ENCODE data around the gene ARHGEF1. TPM values are rescaled to one million over a fixed set of nuclear protein-coding genes. Genes with fewer than 3 reads are reported as not detected.
A peak's percentile ranks its signal among the peaks of the same experiment; 100 is the strongest.
"Not testable (repeated sequence)": the region's sequence is repeated elsewhere in the genome, so short reads cannot be mapped to it uniquely, and the experiment has no call there.

The ARHGEF1 gene
- total RNA-seq, 1 donor from 2014 or later, result 37.9 TPM

- intact Hi-C loops (cut with DNase I), result no loop called here
- no peak for DNase-seq (ENCODE audit: low spot score)
These were observed 54.8 kb downstream of the ARHGEF1 start for GRCh38 chr19:41937525-41938468.

- DNase-seq (ENCODE audit: low spot score); intact Hi-C loops (cut with DNase I): not testable (repeated sequence)
These were observed 56.2 kb downstream of the ARHGEF1 start for GRCh38 chr19:41939209-41939608.

- intact Hi-C loops (cut with DNase I), result no loop called here
- no peak for DNase-seq (ENCODE audit: low spot score)
These were observed 57.1 kb downstream of the ARHGEF1 start for GRCh38 chr19:41939861-41940730.

GRCh38 chr19:41940731-41941409 lies 57.9 kb downstream of the ARHGEF1 start:
- intact Hi-C loops (cut with DNase I), result no loop called here
- no peak for DNase-seq (ENCODE audit: low spot score)

- intact Hi-C loops (cut with DNase I), result no loop called here
- no peak for DNase-seq (ENCODE audit: low spot score)
These were observed 58.6 kb downstream of the ARHGEF1 start for GRCh38 chr19:41941410-41942202.

- no peak for DNase-seq (ENCODE audit: low spot score)
- intact Hi-C loops (cut with DNase I), result no loop called here
These were observed 61.4 kb downstream of the ARHGEF1 start for GRCh38 chr19:41944336-41944735.

- intact Hi-C loops (cut with DNase I), result no loop called here
- no peak for DNase-seq (ENCODE audit: low spot score)
These were observed 62.3 kb downstream of the ARHGEF1 start for GRCh38 chr19:41945135-41945766.

GRCh38 chr19:41947091-41947490 lies 64.1 kb downstream of the ARHGEF1 start:
- intact Hi-C loops (cut with DNase I), result no loop called here
- DNase-seq (ENCODE audit: low spot score), result no peak

GRCh38 chr19:41951686-41952172 lies 68.7 kb downstream of the ARHGEF1 start:
- intact Hi-C loops (cut with DNase I), result no loop called here
- peak; percentile 93 for DNase-seq (ENCODE audit: low spot score)

GRCh38 chr19:41955521-41955920 lies 72.5 kb downstream of the ARHGEF1 start:
- intact Hi-C loops (cut with DNase I), result loop anchor here (5.0 kb wide), 2 partner anchors 73 to 98 kb away; partner anchors contain the start of gene ARHGEF1
- no peak for DNase-seq (ENCODE audit: low spot score)

- intact Hi-C loops (cut with DNase I), result loop anchor here (5.0 kb wide), 2 partner anchors 74 to 99 kb away; partner anchors contain the start of gene ARHGEF1
These were observed 73.6 kb downstream of the ARHGEF1 start for GRCh38 chr19:41956621-41957020.

More at GRCh38 chr19:41956621-41957020, 73.6 kb downstream of the ARHGEF1 start:
- no peak for DNase-seq (ENCODE audit: low spot score)

Small RNA genes lying within 50 kb of the gene (microRNA-seq; reads per million reads assigned to microRNA genes)
- gene MIR6797, result not detected

Other genes starting within 250 kb of the ARHGEF1 start
- not detected for gene CEACAM7, start 194.9 kb upstream of the ARHGEF1 start, total RNA-seq
- gene CEACAM5, start 174.6 kb upstream of the ARHGEF1 start, total RNA-seq, result 0.19 TPM
- gene CEACAM6, start 127.7 kb upstream of the ARHGEF1 start, total RNA-seq, result 0.16 TPM
- gene CEACAM3, start 86.6 kb upstream of the ARHGEF1 start, total RNA-seq, result 0.97 TPM
- gene LYPD4, start 38.5 kb upstream of the ARHGEF1 start, total RNA-seq, result not detected
- gene DMRTC2, start 38.1 kb upstream of the ARHGEF1 start, total RNA-seq, result not detected
- gene RPS19, start 22.9 kb upstream of the ARHGEF1 start, total RNA-seq, result 548 TPM
- gene CD79A, start 5.9 kb upstream of the ARHGEF1 start, total RNA-seq, result not detected
- gene ERFL, start 45.3 kb downstream of the ARHGEF1 start, total RNA-seq, result not detected
- gene RABAC1, start 76.1 kb downstream of the ARHGEF1 start, total RNA-seq, result 92.0 TPM
- 242 TPM for gene ATP1A3, start 111.0 kb downstream of the ARHGEF1 start, total RNA-seq
- gene GRIK5, start 187.0 kb downstream of the ARHGEF1 start, total RNA-seq, result 4.6 TPM
- 8.3 TPM for gene ZNF574, start 193.0 kb downstream of the ARHGEF1 start, total RNA-seq
- 0.51 TPM for gene POU2F2, start 249.3 kb downstream of the ARHGEF1 start, total RNA-seq